Fibroblast of lung (primary cell): Measurements from ENCODE around the gene MPDU1. TPM values are rescaled to one million over a fixed set of nuclear protein-coding genes. Genes with fewer than 3 reads are reported as not detected.
A peak's percentile ranks its signal among the peaks of the same experiment; 100 is the strongest.

Experiments used
- DNase-seq, 2 donors: peaks; one replicate each; pipeline versions ENCODE4 v3.0.0 to v3.0.0-alpha.2; 2010; ENCODE audit warnings: low read depth in 2 of 2
- H2AFZ ChIP-seq: 2 replicates; pipeline ENCODE4 v1.5.1; 2012; ENCODE audit warnings: low read length, control low read depth, inconsistent platforms
- H3K27ac ChIP-seq: 2 replicates; pipeline ENCODE4 v1.5.1; 2011; ENCODE audit warnings: low read length, control low read depth; ENCODE audit not compliant: insufficient read depth
- H3K27me3 ChIP-seq: 2 replicates; pipeline ENCODE4 v1.5.1; 2011; ENCODE audit warnings: mild to moderate bottlenecking, low read length; ENCODE audit not compliant: control insufficient read depth, insufficient read depth
- H3K36me3 ChIP-seq: 2 replicates; pipeline ENCODE4 v1.5.1; 2011; ENCODE audit warnings: low read length; ENCODE audit not compliant: control insufficient read depth, insufficient read depth
- H3K4me1 ChIP-seq: 2 replicates; pipeline ENCODE4 v1.5.1; 2011; ENCODE audit warnings: low read length; ENCODE audit not compliant: control insufficient read depth, insufficient read depth; ENCODE audit errors: extremely low read depth
- H3K4me2 ChIP-seq: 2 replicates; pipeline ENCODE4 v1.5.1; 2011; ENCODE audit warnings: low read length, control low read depth; ENCODE audit not compliant: insufficient read depth; ENCODE audit errors: extremely low read depth
- H3K4me3 ChIP-seq, 4 experiments: fragments of 200-600 bp in 1 of 4; sonication (generic) in 1 of 4; replicated peaks in 1 of 4; 2 replicates each; pipeline ENCODE4 v1.5.1; 2011 to 2016; ENCODE audit warnings: low read length in 4 of 4, low read depth in 3 of 4, mild to moderate bottlenecking in 3 of 4, control low read depth in 2 of 4, inconsistent platforms in 1 of 4, mixed read lengths in 1 of 4; ENCODE audit not compliant: insufficient read depth in 1 of 4; ENCODE audit errors: control extremely low read depth in 1 of 4
- H3K79me2 ChIP-seq: 2 replicates; pipeline ENCODE4 v1.5.1; 2012; ENCODE audit warnings: mild to moderate bottlenecking, low read length, inconsistent platforms; ENCODE audit not compliant: control insufficient read depth, insufficient read depth
- H3K9ac ChIP-seq: 2 replicates; pipeline ENCODE4 v1.5.1; 2011; ENCODE audit warnings: mild to moderate bottlenecking, low read length, control low read depth; ENCODE audit not compliant: insufficient read depth
- H3K9me3 ChIP-seq: 2 replicates; pipeline ENCODE4 v1.5.1; 2012; ENCODE audit warnings: low read depth, low read length; ENCODE audit not compliant: control insufficient read depth, insufficient read depth
- H4K20me1 ChIP-seq: 2 replicates; pipeline ENCODE4 v1.5.1; 2011; ENCODE audit warnings: low read length; ENCODE audit not compliant: control insufficient read depth, insufficient read depth; ENCODE audit errors: extremely low read depth
- EZH2 ChIP-seq: IDR thresholded peaks from 2 replicates; pipeline ENCODE4 v1.5.1; 2012; ENCODE audit warnings: low read length, control low read depth, mild to moderate bottlenecking; ENCODE audit errors: missing control alignments
- polyA plus RNA-seq, 2 donors: library from polyadenylated mRNA; depleted of rRNA in 1 of 2; stranded (reverse) in 1 of 2; unstranded in 1 of 2; fragments of >200 nt; gene quantifications; 2 replicates each; pipeline ENCODE4 v1.2.1, GENCODE V29; 2011 to 2012; ENCODE audit warnings: missing spikeins in 1 of 2
- total RNA-seq: library from RNA; depleted of rRNA; stranded (reverse); fragments of >200 nt; gene quantifications from 2 replicates; pipeline ENCODE4 v1.2.1, GENCODE V29; 2014
- TF ChIP-seq, protein P1 (sequence below), 2 donors: IDR thresholded peaks in 1 of 2; conservative IDR thresholded peaks in 1 of 2; 1 replicate in 1 of 2; 2 replicates in 1 of 2; pipeline ENCODE4 v1.5.1; 2011 to 2012; ENCODE audit warnings: low read length in 2 of 2, control low read depth in 1 of 2, inconsistent platforms in 1 of 2, low read depth in 1 of 2, mild to moderate bottlenecking in 1 of 2

The MPDU1 gene
- total and polyA plus RNA-seq, 2 donors (not counting 1 experiment from before 2014, with no cell fraction given) = 51.9 to 107 TPM

DNA sequence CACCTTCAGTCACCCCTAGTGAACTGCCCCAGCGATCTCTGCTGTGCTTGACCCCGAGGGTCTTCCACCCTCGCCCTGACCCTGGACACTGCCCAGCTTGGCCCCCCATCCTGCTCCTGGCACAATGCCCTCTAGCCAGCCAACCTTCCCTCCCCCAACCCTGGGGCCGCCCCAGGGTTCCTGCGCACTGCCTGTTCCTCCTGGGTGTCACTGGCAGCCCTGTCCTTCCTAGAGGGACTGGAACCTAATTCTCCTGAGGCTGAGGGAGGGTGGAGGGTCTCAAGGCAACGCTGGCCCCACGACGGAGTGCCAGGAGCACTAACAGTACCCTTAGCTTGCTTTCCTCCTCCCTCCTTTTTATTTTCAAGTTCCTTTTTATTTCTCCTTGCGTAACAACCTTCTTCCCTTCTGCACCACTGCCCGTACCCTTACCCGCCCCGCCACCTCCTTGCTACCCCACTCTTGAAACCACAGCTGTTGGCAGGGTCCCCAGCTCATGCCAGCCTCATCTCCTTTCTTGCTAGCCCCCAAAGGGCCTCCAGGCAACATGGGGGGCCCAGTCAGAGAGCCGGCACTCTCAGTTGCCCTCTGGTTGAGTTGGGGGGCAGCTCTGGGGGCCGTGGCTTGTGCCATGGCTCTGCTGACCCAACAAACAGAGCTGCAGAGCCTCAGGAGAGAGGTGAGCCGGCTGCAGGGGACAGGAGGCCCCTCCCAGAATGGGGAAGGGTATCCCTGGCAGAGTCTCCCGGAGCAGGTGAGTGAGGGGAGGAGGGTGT, 24.9 kb upstream of the MPDU1 start, which contains the start of gene TNFSF13:
Gene TNFSF13, plus strand, starts transcription at position 207 of the 776 bp plus-strand sequence. Its CDS starts 290 bp downstream, at position 497.
- Histone ChIP-seq H3K4me3 (peak within 1 kb of the TSS in 1 of 4 experiments; percentile 35), H3K27ac (peak within 1 kb of the TSS; percentile 13), H4K20me1 (no peaks in the 10 kb centered on the region), H2AFZ (peak within 1 kb of the TSS; percentile 28), H3K9me3 (no peaks in the 10 kb centered on the region), H3K79me2 (peaks cover 18% of the 10 kb centered on the region), H3K36me3 (peaks cover 2% of the 10 kb centered on the region), H3K9ac (peak within 1 kb of the TSS; percentile 1), H3K4me1 (peaks cover 19% of the 10 kb centered on the region), H3K27me3 (no peaks in the 10 kb centered on the region), H3K4me2 (peak within 1 kb of the TSS; percentile 61)
- no peak for TF ChIP-seq EZH2
- TF ChIP-seq, protein P1, sequence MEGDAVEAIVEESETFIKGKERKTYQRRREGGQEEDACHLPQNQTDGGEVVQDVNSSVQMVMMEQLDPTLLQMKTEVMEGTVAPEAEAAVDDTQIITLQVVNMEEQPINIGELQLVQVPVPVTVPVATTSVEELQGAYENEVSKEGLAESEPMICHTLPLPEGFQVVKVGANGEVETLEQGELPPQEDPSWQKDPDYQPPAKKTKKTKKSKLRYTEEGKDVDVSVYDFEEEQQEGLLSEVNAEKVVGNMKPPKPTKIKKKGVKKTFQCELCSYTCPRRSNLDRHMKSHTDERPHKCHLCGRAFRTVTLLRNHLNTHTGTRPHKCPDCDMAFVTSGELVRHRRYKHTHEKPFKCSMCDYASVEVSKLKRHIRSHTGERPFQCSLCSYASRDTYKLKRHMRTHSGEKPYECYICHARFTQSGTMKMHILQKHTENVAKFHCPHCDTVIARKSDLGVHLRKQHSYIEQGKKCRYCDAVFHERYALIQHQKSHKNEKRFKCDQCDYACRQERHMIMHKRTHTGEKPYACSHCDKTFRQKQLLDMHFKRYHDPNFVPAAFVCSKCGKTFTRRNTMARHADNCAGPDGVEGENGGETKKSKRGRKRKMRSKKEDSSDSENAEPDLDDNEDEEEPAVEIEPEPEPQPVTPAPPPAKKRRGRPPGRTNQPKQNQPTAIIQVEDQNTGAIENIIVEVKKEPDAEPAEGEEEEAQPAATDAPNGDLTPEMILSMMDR (conservative IDR thresholded peaks at IDR 0.05 in 1 of 2, IDR thresholded peaks at IDR 0.05 in 1 of 2; ENCODE audit: low read depth in 1 of 2, low read length in 2 of 2) = no peak
- DNase-seq = no peak

DNA sequence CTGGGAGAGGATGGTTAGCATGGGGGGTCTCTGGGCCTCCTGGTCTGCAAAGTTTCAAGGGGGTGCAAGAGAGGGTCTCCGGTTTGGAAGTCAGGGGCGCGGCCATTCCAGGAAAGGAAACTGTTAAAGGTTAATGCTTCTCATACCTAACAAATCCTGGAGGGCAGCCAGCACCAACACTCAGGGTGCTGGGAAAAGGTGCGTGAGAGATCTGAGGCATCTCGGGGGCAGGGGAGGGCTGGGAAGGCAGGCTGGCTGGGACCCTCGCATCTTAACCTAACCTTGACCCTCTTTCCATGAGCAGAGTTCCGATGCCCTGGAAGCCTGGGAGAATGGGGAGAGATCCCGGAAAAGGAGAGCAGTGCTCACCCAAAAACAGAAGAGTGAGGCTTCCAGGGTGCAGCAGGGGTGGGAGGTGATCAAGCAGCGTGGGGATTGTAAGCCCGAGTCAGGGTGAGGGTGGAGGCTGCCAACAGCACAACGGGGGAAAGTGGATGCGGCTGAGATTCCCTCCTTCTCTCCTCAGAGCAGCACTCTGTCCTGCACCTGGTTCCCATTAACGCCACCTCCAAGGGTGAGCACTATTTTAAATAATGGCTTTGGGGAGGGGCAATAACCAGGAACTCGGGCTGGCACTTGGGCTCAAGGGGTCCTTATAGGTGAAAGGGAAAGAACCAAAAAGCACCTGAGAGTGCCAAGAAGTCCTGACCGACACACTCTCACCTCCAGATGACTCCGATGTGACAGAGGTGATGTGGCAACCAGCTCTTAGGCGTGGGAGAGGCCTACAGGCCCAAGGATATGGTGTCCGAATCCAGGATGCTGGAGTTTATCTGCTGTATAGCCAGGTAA, 24.1 kb upstream of the MPDU1 start:
- no peak overlapping the region for H3K27ac ChIP-seq
- no peak overlapping the region for H3K9ac ChIP-seq

More for the DNA sequence above, 24.1 kb upstream of the MPDU1 start:
- H3K4me1 ChIP-seq = peaks cover 21% of the 10 kb centered on the region
- H4K20me1 ChIP-seq = no peaks in the 10 kb centered on the region
- no peak for DNase-seq
- no peak overlapping the region for H3K4me3 ChIP-seq
- H3K4me2 ChIP-seq = no peak overlapping the region
- peaks cover 25% of the 10 kb centered on the region for H3K79me2 ChIP-seq
- no peaks in the 10 kb centered on the region for H3K27me3 ChIP-seq
- TF ChIP-seq, protein P1 (conservative IDR thresholded peaks at IDR 0.05 in 1 of 2, IDR thresholded peaks at IDR 0.05 in 1 of 2; ENCODE audit: low read depth in 1 of 2, low read length in 2 of 2) = no peak
- TF ChIP-seq EZH2 = no peak
- H3K36me3 ChIP-seq = peaks cover 8% of the 10 kb centered on the region
- H3K9me3 ChIP-seq = no peaks in the 10 kb centered on the region
- no peak overlapping the region for H2AFZ ChIP-seq
